HG03097 (cell line): ENCODE measurements around the gene USP4.
"Not testable (repeated sequence)": the region's sequence is repeated elsewhere in the genome, so short reads cannot be mapped to it uniquely, and the experiment has no call there.

Experiments used
- ATAC-seq: cut with Tn5 transposase; IDR thresholded peaks from one replicate; pipeline ENCODE4 v1.9.1; 2021; ENCODE audit not compliant: unreplicated experiment, low FRiP score

USP4 gene

GRCh38 chr3:49339941-49340800, at the start of gene USP4:
Gene USP4, minus strand, starts transcription at chr3:49340053. Its CDS starts 29 bp downstream, at chr3:49340024.
- peak; percentile 86 for ATAC-seq

- no peak for ATAC-seq
These were observed 49.4 kb upstream of the USP4 start for GRCh38 chr3:49389297-49389696.

- no peak for ATAC-seq
These were observed 48.5 kb upstream of the USP4 start for GRCh38 chr3:49388289-49388820.

- ATAC-seq, result no peak
These were observed 47.9 kb upstream of the USP4 start for GRCh38 chr3:49387721-49388120.

GRCh38 chr3:49386056-49386756, 46.4 kb upstream of the USP4 start:
- ATAC-seq, result no peak

- ATAC-seq, result no peak
These were observed 45.8 kb upstream of the USP4 start for GRCh38 chr3:49385617-49386016.

GRCh38 chr3:49383387-49383786, 43.5 kb upstream of the USP4 start:
- no peak for ATAC-seq

GRCh38 chr3:49378249-49378895, 38.5 kb upstream of the USP4 start:
- ATAC-seq, result no peak

- ATAC-seq, result no peak
These were observed 37.6 kb upstream of the USP4 start for GRCh38 chr3:49377483-49377882.

- ATAC-seq, result no peak
These were observed 32.1 kb upstream of the USP4 start for GRCh38 chr3:49371946-49372345.

GRCh38 chr3:49370585-49371290, 30.9 kb upstream of the USP4 start:
- no peak for ATAC-seq

- ATAC-seq, result no peak
These were observed 22.7 kb upstream of the USP4 start for GRCh38 chr3:49362561-49362960.

GRCh38 chr3:49359623-49360022, 19.8 kb upstream of the USP4 start:
- ATAC-seq, result no peak

- no peak for ATAC-seq
These were observed 19.0 kb upstream of the USP4 start for GRCh38 chr3:49358884-49359225.

- ATAC-seq, result peak; percentile 79
These were observed 18.5 kb upstream of the USP4 start, which contains the start of gene GPX1 for GRCh38 chr3:49358217-49358883. Gene GPX1, minus strand, starts transcription at chr3:49358353. Its CDS starts 75 bp downstream, at chr3:49358278.

- ATAC-seq, result peak; percentile 13
These were observed 17.8 kb upstream of the USP4 start for GRCh38 chr3:49357443-49358216.

GRCh38 chr3:49357095-49357442, 17.2 kb upstream of the USP4 start:
- ATAC-seq, result not testable (repeated sequence)

GRCh38 chr3:49352890-49353421, 13.1 kb upstream of the USP4 start:
- ATAC-seq, result no peak

- ATAC-seq, result no peak
These were observed 12.4 kb upstream of the USP4 start for GRCh38 chr3:49352281-49352680.
